GM10266 (cell line): ENCODE results near the gene NPHP4.

ENCODE experiments used
- DNase-seq: peaks from one replicate; pipeline ENCODE4 v3.0.0; 2012; ENCODE audit errors: extremely low spot score
- CTCF ChIP-seq: IDR thresholded peaks from 2 replicates; pipeline ENCODE4 v1.5.1; 2012; ENCODE audit warnings: mild to moderate bottlenecking, low read depth; ENCODE audit not compliant: control insufficient read depth, insufficient read depth; ENCODE audit errors: missing control alignments

The NPHP4 gene

GRCh38 chr1:5917591-5918274 lies 74.5 kb downstream of the NPHP4 start:
- TF ChIP-seq CTCF: no peak
- DNase-seq: no peak

GRCh38 chr1:5917281-5917590 lies 75.0 kb downstream of the NPHP4 start:
- TF ChIP-seq CTCF: no peak
- DNase-seq: no peak

- no peak for DNase-seq
- no peak for TF ChIP-seq CTCF
These were observed 75.5 kb downstream of the NPHP4 start for GRCh38 chr1:5916572-5917280.

GRCh38 chr1:5915587-5916571 lies 76.3 kb downstream of the NPHP4 start:
- DNase-seq: peak; percentile 73
- peak; percentile 74 for TF ChIP-seq CTCF

- DNase-seq: no peak
These were observed 77.4 kb downstream of the NPHP4 start for GRCh38 chr1:5914676-5915365.

GRCh38 chr1:5913876-5914275 lies 78.3 kb downstream of the NPHP4 start:
- no peak for TF ChIP-seq CTCF
- no peak for DNase-seq

More at GRCh38 chr1:5914676-5915365, 77.4 kb downstream of the NPHP4 start:
- TF ChIP-seq CTCF: no peak
